Chondrocyte (in vitro differentiated cells): ENCODE measurements around the gene CLCN5. TPM values are rescaled to one million over a fixed set of nuclear protein-coding genes. Genes with fewer than 3 reads are reported as not detected.

Source experiments
- DNase-seq: peaks from one replicate; pipeline ENCODE4 v3.0.0; 2021; ENCODE audit warnings: mixed read lengths, low spot score
- H3K27ac Mint-ChIP-seq: one replicate; pipeline ENCODE4 v1.8.0; 2021; ENCODE audit warnings: mild to moderate bottlenecking, moderate library complexity, mixed read lengths; ENCODE audit not compliant: unreplicated experiment
- H3K27me3 Mint-ChIP-seq: 2 replicates; pipeline ENCODE4 v1.8.0; 2021; ENCODE audit warnings: low read depth, mixed read lengths
- H3K36me3 Mint-ChIP-seq: 2 replicates; pipeline ENCODE4 v1.8.0; 2021; ENCODE audit warnings: low read depth, mixed read lengths
- H3K4me1 Mint-ChIP-seq: 2 replicates; pipeline ENCODE4 v1.8.0; 2021; ENCODE audit warnings: low read depth, mild to moderate bottlenecking, mixed read lengths
- H3K4me3 Mint-ChIP-seq: one replicate; pipeline ENCODE4 v1.8.0; 2021; ENCODE audit warnings: mild to moderate bottlenecking, moderate library complexity, mixed read lengths; ENCODE audit not compliant: unreplicated experiment
- H3K9me3 Mint-ChIP-seq: 2 replicates; pipeline ENCODE4 v1.8.0; 2021; ENCODE audit warnings: low read depth, mixed read lengths
- total RNA-seq: library from RNA; stranded (reverse); gene quantifications from 3 replicates; pipeline ENCODE4 v1.2.1, GENCODE V29; 2021
- TF ChIP-seq, protein P1 (sequence below): fragments of 200-600 bp; sonication (generic); IDR thresholded peaks from 2 replicates; pipeline ENCODE4 v1.5.0; 2021; ENCODE audit warnings: antibody characterized with exemption, mild to moderate bottlenecking, moderate library complexity

The CLCN5 gene
- total RNA-seq, 1 donor from 2014 or later: 17.9 TPM

DNA sequence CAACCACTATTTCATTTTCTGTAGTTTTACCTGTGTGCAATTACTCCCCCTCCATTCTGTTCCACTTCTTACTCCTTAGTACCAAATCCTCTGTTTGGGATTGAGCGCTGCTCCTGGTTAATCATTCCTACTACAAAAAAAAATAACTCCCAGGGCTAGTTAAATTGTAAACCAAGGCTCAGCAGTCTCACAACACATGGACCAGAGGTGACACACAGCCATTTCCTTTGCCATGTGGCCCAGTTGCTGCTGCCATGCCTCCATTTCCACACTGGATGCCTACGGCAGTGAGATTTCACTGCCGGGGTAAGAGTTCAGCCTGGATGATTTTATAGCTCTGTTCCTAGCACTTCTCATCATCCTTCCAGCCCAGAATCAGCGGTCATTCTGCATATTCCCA is 171.2 kb downstream of the CLCN5 start:
- no peak overlapping the region for H3K27ac Mint-ChIP-seq
- peaks cover 6% of the 10 kb centered on the region for H3K36me3 Mint-ChIP-seq
- no peaks in the 10 kb centered on the region for H3K9me3 Mint-ChIP-seq
- TF ChIP-seq, protein P1, sequence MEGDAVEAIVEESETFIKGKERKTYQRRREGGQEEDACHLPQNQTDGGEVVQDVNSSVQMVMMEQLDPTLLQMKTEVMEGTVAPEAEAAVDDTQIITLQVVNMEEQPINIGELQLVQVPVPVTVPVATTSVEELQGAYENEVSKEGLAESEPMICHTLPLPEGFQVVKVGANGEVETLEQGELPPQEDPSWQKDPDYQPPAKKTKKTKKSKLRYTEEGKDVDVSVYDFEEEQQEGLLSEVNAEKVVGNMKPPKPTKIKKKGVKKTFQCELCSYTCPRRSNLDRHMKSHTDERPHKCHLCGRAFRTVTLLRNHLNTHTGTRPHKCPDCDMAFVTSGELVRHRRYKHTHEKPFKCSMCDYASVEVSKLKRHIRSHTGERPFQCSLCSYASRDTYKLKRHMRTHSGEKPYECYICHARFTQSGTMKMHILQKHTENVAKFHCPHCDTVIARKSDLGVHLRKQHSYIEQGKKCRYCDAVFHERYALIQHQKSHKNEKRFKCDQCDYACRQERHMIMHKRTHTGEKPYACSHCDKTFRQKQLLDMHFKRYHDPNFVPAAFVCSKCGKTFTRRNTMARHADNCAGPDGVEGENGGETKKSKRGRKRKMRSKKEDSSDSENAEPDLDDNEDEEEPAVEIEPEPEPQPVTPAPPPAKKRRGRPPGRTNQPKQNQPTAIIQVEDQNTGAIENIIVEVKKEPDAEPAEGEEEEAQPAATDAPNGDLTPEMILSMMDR: no peak
- DNase-seq: no peak
- no peak overlapping the region for H3K4me3 Mint-ChIP-seq
- no peaks in the 10 kb centered on the region for H3K4me1 Mint-ChIP-seq
- no peaks in the 10 kb centered on the region for H3K27me3 Mint-ChIP-seq

DNA sequence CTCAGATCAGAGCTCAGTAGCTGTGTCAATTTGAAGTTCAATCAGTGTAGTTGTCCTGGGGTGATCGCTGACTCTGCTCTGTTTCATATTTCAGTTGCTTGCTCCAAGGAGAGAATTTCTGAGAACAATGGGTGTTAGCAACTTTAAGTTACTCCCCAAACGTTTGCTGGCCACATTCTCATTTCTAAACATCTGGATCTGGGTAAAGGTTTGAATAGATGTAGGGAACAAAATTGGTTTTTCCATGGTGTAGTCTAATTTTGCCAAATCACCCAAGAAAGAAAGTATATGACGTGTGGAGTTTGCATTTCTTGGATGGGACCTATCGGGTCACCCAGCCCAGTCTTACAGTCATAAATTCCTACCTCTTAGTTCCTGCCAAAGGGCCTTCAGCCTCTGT is 174.7 kb downstream of the CLCN5 start:
- DNase-seq: no peak
- Mint-ChIP-seq H3K9me3 (no peaks in the 10 kb centered on the region), H3K4me1 (no peaks in the 10 kb centered on the region), H3K27me3 (no peaks in the 10 kb centered on the region), H3K36me3 (peaks cover 2% of the 10 kb centered on the region), H3K27ac (no peak overlapping the region), H3K4me3 (no peak overlapping the region)
- TF ChIP-seq, protein P1: no peak

DNA sequence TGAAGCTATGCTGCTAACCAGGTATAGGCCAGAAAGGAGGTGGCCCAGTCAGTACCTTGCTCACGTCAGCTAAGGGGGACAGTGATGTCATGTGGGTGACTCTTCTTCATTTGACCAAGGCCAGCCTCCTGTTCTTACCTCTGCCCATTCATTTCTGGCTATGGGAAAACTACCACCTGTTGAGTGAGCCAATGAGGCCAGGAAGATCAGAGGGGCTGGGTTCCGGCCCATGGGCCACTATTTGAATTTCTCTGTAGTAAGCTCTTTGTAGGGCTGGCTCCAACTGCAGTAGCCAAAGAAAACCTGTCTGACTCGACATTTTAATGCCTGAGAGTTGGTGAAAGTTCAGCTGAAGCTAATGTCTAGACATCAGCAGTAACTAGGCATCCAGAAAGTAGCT is 175.8 kb downstream of the CLCN5 start:
- H3K27me3 Mint-ChIP-seq: no peaks in the 10 kb centered on the region
- no peak overlapping the region for H3K4me3 Mint-ChIP-seq
- no peak for DNase-seq
- no peaks in the 10 kb centered on the region for H3K4me1 Mint-ChIP-seq
- H3K9me3 Mint-ChIP-seq: no peaks in the 10 kb centered on the region
- H3K36me3 Mint-ChIP-seq: no peaks in the 10 kb centered on the region
- H3K27ac Mint-ChIP-seq: no peak overlapping the region
- TF ChIP-seq, protein P1: no peak

DNA sequence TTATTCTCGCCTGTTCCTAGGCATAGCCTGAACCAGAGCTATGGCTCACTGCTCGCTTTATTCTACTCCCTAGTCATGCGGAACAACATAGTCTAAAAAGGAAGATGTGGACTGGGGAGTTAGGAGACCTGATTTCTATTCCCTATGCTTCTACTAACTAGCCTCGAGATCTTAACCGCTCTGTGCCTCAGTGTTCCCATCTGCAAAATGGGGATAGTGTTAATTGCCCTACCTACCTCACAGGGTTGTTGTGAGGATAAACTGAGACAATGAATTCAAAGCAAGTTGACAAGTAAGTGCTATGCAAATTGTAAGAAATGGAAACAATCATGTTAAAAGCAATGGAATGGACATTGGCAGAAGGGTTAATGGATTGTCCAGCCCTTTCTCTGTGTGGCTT is 176.4 kb downstream of the CLCN5 start:
- DNase-seq: no peak
- H3K4me3 Mint-ChIP-seq: no peak overlapping the region
- no peaks in the 10 kb centered on the region for H3K27me3 Mint-ChIP-seq
- no peak overlapping the region for H3K27ac Mint-ChIP-seq
- no peaks in the 10 kb centered on the region for H3K9me3 Mint-ChIP-seq
- TF ChIP-seq, protein P1: no peak
- no peaks in the 10 kb centered on the region for H3K36me3 Mint-ChIP-seq
- no peaks in the 10 kb centered on the region for H3K4me1 Mint-ChIP-seq

DNA sequence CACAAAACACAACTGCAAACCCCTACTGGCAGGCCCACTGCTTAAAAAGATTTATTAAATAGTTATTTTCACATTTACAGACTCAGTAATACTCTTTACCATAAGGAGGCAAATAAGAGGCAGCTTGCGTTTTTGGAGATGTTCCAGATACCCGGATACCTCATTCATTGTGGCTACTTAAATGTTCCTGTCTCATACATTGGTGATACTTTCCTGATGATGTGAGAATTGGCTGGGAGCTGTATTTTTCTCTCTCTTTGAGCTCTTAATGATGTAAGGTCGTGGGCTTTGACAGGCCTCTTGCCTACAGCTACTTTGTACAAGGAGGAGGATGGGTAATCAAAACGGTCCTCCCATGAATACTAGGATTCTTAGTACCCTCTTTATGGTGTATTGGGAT is 176.9 kb downstream of the CLCN5 start:
- Mint-ChIP-seq H3K4me1 (no peaks in the 10 kb centered on the region), H3K27me3 (no peaks in the 10 kb centered on the region), H3K27ac (no peak overlapping the region), H3K4me3 (no peak overlapping the region), H3K9me3 (no peaks in the 10 kb centered on the region), H3K36me3 (no peaks in the 10 kb centered on the region)
- TF ChIP-seq, protein P1: no peak
- DNase-seq: no peak
